ENCODE measurements around the gene ZBTB7C.

ZBTB7C gene

DNA sequence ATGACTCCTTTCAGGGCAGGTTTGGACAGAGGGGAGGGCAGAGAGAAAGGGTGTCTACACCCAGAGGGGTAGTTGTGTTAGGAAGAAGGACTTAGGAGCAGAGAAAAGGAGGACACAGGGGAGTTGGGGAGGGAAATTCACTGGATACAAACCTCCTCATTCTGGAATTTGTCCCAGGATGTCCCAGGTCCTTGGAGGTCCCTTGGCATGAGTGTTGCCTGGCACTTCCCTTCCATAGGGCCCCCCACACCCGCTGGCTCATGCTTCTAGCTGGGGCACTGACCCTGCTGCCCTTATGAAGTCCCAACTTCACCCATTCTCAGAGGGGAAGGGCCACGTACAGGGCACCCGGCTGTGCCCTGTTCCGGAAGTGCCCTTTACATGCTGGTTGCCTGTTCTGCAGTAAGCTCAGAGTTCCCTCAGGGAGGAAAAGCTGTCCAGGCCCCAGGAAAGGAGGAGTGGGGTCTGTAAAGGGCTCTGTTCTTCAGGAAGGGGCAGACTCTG, 385.1 kb downstream of the ZBTB7C start:
- DNase-seq (no peak), ATAC-seq (replicated peaks) (no peak)
- H3K9me3 Mint-ChIP-seq: no peaks in the 10 kb centered on the region
- H3K4me3 Mint-ChIP-seq: no peak overlapping the region
- H3K27ac Mint-ChIP-seq: no peak overlapping the region
- H3K36me3 Mint-ChIP-seq: no peaks in the 10 kb centered on the region
- H3K27me3 Mint-ChIP-seq: peaks cover 36 to 57% of the 10 kb centered on the region in 2 donors
- peaks cover 2 to 4% of the 10 kb centered on the region in 2 donors for H3K4me1 Mint-ChIP-seq

DNA sequence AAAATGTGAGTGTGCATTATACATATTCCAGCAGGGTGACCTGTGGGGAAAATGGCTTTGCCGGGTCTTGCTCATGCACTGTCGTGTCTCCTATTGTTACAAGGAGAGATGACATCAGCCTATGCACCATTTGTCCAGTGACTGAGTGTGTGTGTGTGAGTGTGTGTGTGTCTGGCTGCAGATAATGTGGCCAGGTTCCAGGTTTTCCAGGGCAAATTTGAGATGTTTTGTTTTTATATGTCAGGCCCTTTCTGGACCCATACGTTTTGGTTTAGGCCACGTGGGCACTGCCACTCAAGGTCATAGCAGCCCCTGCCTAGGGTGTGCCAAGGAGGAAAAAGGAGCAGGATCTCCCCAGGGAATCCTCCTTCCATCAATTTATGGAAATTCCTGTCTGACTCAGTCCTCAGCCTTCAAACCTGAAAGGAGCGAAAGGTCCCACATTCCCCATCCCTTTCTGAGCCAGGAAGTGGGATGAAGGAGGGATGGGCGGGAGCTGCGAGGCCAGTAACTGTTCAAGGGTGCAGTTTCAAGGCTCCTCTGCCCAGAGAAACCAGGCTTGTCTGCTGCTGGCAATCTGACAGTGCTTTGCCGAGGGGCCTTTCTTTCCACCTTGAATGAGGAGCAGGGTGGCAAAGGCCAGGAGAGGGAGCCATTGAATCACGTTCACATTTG, 385.7 kb downstream of the ZBTB7C start:
- peaks cover 2 to 4% of the 10 kb centered on the region in 2 donors for H3K4me1 Mint-ChIP-seq
- DNase-seq: no peak
- H3K4me3 Mint-ChIP-seq: no peak overlapping the region
- peaks cover 42 to 63% of the 10 kb centered on the region in 2 donors for H3K27me3 Mint-ChIP-seq
- no peaks in the 10 kb centered on the region for H3K36me3 Mint-ChIP-seq
- peak overlapping the region; percentile 25 for H3K27ac Mint-ChIP-seq
- peak in 1 of 2 donors; percentile 33 for ATAC-seq (replicated peaks)
- no peaks in the 10 kb centered on the region for H3K9me3 Mint-ChIP-seq

DNA sequence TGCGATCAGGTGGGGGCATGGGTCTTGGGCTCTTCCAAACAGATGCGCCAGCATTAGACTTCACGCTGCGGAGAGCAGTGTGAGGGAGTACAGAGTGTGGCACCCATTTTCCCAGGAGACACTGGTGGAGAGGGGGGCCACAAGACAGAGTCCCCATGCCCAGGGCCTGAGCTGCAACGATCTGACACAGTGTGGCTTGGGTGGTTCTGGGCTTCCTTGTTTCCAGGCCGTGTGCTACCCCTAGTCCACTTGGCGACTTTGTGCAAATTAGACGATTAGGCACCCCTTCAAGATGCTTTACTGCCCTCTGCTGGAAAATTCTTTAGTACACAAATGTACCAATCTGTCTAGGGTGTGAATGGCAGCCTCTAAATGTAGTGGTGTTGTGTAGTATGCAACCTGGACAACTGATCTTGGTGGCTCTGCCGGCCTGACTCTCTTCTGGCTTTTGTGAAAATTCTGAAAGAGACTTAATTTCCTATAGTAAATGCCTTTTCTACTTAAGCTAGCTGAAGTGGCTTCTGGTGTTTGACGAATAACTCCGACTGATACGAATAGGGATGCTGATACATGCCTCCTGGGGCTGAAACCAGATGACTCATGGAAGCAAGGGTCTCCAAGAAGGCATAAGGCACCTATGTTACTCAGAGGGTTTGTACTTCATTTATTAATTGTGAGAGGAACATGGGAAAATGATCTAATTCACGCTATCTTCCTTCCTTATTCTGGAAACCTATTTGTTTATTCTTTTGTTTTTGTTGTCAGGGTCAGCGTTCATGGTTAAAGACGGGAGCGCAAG, 386.5 kb downstream of the ZBTB7C start:
- no peaks in the 10 kb centered on the region for H3K36me3 Mint-ChIP-seq
- DNase-seq: peak; percentile 16
- peak overlapping the region; percentile 25 for H3K27ac Mint-ChIP-seq
- no peak overlapping the region for H3K4me3 Mint-ChIP-seq
- peaks cover 45 to 66% of the 10 kb centered on the region in 2 donors for H3K27me3 Mint-ChIP-seq
- H3K9me3 Mint-ChIP-seq: no peaks in the 10 kb centered on the region
- ATAC-seq (replicated peaks): peak; percentile 86 to 91
- H3K4me1 Mint-ChIP-seq: peaks cover 2 to 4% of the 10 kb centered on the region in 2 donors

DNA sequence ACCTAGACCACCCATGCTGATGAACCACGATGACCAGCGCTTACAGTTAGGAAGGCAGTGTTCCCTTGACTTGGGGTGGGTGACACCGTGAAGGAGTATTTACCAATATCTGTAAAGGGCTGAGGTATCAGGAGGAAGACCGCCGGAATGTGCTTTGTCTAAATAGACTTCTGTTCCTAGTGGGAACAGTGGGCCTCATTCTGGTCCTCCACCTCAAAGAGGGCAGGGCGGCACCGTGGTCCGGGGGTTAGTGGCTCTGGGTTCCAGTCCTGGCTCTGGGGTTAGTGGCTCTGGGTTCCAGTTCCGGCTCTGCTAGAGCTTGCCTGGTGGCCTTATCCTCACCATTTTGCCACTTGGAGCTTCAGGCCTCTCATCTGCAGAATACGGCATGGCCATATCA, 387.2 kb downstream of the ZBTB7C start:
- ATAC-seq (replicated peaks) (no peak), DNase-seq (no peak)
- Mint-ChIP-seq H3K4me3 (no peak overlapping the region), H3K27me3 (peaks cover 47 to 66% of the 10 kb centered on the region in 2 donors), H3K27ac (no peak overlapping the region), H3K4me1 (peaks cover 2 to 4% of the 10 kb centered on the region in 2 donors), H3K36me3 (no peaks in the 10 kb centered on the region), H3K9me3 (no peaks in the 10 kb centered on the region)

DNA sequence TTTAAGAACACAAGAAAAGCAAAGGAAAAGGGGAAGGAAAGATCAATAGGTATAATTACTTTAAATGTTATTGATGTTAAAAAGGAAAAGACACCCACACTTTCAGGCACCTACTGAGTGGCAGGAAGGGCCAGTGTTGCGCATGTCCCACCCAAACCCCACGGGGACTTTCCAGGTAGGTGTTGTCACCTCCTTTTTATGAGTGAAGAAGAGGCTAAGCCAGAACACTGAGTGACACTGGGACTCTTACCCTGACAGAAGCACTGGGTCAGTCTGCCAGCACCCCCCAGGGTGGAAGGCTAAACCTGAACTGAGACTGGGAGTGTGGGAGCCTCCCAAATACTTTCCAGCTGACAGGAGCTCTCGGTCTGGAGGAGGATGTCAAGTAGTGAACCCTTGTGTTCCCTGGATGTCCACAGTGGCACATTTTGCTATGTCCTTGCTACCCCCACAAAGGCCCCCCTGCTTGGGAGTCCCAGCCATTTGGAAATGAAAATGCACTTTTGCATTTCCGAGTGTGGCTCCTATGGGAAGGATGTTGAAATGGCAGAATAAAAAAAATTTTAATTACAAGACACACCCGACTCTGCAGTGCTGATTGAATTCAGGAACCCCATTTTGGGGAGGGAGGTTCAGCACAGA, 387.8 kb downstream of the ZBTB7C start:
- Mint-ChIP-seq H3K9me3 (no peaks in the 10 kb centered on the region), H3K27ac (no peak overlapping the region), H3K36me3 (no peaks in the 10 kb centered on the region), H3K4me3 (no peak overlapping the region), H3K27me3 (peaks cover 49 to 66% of the 10 kb centered on the region in 2 donors), H3K4me1 (peaks cover 2 to 4% of the 10 kb centered on the region in 2 donors)
- no peak for ATAC-seq (replicated peaks)
- DNase-seq: no peak

DNA sequence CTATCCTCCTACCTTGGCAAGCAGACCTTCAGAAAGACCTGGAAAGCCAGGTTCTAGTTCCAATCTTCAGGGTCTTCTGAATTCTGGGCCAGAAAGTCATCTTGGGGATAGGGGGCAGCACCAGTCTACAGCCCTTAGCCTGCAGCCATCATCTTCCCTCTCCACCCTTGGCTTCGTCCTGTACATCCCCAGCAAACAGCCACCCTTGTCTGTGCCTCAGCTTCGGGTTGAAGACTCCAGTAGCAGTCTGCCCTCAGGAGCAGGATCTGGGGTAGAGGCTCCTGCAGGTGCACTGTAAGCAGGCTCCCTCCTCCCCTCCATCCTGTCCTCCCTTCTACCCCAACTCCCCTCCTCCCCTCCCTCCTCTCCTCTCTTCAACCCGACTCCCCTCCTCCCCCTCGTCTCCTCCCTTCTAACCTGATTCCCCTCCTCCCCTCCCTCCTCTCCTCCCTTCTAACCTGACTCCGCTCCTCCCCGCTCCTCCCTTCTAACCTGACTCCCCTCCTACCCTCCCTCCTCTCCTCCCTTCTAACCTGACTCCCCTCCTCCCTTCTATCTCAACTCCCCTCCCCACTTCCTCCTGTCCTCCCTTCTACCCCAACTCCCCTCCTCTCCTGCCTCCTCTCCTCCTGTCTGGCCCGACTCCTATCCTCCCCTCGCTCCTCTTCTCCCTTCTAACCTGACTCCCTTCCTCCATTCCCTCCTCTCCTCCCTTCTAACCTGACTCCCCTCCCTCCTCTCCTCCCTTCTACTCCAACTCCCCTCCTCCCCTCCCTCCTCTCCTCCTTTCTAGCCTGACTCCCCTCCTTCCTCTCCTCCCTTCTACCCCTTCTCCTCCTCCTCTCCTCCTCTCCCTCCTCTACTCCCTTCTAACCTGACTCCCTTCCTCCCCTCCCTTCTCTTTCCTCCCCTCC, 388.6 kb downstream of the ZBTB7C start:
- no peak for ATAC-seq (replicated peaks)
- Mint-ChIP-seq H3K36me3 (no peaks in the 10 kb centered on the region), H3K27me3 (peaks cover 44 to 66% of the 10 kb centered on the region in 2 donors), H3K27ac (no peak overlapping the region), H3K9me3 (no peaks in the 10 kb centered on the region), H3K4me1 (peaks cover 2 to 4% of the 10 kb centered on the region in 2 donors), H3K4me3 (no peak overlapping the region)
- no peak for DNase-seq

DNA sequence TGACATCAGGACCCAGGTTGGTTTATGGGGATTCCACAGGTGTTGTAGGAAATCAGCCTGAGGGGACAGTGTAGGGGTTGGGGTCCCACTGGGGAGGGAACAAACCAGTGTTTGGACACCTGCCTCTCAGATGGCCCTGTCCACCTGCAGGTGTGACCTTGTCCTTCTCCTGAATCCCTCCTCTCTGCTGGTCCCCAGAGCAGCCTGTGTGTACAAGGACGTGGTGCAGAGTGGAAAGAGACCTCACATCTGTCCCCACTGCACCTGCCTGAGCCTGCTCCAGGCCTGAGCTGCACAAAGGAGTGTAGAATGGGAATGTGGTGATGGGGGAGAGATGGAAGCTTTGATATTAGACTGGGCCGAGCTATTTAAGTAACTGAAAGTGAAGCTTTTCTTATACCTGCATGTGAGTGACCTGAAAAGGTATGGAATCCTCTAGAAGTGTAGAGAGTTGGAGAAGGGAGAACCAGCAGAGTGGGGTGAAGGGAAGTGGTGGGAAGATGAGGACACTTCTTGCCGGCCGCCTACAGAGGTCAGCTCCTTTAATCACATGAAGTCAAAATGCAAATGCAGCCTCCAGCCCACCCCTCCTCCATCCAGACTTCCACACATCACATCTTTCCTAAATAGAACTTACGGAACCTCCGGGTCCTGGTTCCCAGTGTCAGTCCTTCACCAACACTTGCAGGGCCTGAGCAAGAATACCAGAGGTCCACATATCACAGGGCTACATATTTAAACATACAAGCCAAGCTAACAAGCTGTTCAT, 389.4 kb downstream of the ZBTB7C start:
- no peak for ATAC-seq (replicated peaks)
- Mint-ChIP-seq H3K9me3 (peaks cover 4% of the 10 kb centered on the region in 2 donors), H3K27me3 (peaks cover 36 to 58% of the 10 kb centered on the region in 2 donors), H3K36me3 (peaks cover 0 to 3% of the 10 kb centered on the region in 2 donors), H3K27ac (no peak overlapping the region), H3K4me3 (no peak overlapping the region), H3K4me1 (peaks cover 2 to 4% of the 10 kb centered on the region in 2 donors)
- DNase-seq: no peak

DNA sequence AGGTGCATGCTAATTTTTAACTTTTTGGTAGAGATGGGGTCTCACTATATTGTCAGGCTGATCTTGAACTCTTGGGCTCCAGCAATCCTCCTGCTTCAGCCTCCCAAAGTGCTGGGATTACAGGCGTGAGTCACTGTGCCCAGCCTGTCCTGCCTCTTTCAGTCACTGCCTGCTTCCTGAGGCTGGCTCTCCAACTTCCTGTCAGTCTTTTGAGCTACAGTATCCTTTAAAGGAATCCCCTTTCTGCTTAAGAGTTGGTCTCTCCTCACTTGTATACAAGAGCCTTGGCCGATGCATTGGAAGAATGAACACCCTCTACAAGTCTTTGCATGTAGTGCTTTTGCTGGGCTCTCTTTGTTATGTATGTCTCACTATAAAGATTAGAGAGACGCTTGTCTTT, 390.3 kb downstream of the ZBTB7C start:
- Mint-ChIP-seq H3K4me3 (no peak overlapping the region), H3K27ac (no peak overlapping the region), H3K36me3 (peaks cover 0 to 6% of the 10 kb centered on the region in 2 donors), H3K9me3 (peaks cover 6 to 8% of the 10 kb centered on the region in 2 donors), H3K27me3 (peaks cover 31 to 50% of the 10 kb centered on the region in 2 donors), H3K4me1 (peaks cover 2 to 4% of the 10 kb centered on the region in 2 donors)
- ATAC-seq (replicated peaks): no peak
- no peak for DNase-seq

DNA sequence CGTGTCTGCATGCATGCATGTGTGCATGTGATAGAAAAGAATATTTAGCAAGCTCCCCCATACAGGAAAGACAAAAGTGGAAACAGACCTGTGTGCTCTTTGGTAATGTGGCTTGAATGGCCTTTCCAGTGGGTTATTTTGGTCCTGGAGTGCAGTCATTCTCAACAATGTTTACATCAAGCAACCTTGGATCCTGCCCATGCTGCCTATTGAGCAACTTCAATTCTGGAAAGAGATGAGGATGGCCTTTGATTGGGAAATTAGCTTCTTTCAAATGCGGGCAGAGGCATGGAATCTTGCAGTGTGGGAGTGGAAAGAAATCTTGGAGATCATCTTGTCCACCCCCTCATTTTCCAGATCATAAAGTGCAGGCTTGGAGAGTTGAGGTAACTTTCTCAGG, 391.5 kb downstream of the ZBTB7C start:
- no peak overlapping the region for H3K4me3 Mint-ChIP-seq
- peaks cover 21 to 46% of the 10 kb centered on the region in 2 donors for H3K27me3 Mint-ChIP-seq
- H3K9me3 Mint-ChIP-seq: peaks cover 8 to 9% of the 10 kb centered on the region in 2 donors
- H3K36me3 Mint-ChIP-seq: peaks cover 0 to 6% of the 10 kb centered on the region in 2 donors
- no peak for DNase-seq
- no peak overlapping the region for H3K27ac Mint-ChIP-seq
- H3K4me1 Mint-ChIP-seq: peaks cover 0 to 9% of the 10 kb centered on the region in 2 donors
- ATAC-seq (replicated peaks): no peak

DNA sequence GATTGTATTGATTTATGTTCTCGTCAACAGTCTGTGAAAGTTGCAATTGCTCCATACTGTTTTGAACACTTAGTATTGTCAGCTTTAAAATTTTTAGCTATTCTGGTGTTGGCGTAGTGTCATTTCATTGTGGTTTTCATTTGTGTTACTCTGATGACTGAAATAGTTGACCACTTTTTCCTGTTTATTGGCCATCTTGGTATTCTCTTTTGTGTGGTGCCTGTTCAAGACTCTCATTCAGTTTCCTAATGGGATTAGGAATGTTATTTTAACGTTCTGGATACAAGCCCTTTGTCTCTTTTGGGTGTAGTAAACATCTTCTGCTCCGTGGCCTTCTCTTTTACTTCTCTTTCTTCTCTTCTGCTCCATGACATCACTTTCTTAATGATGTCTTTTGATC, 396.0 kb downstream of the ZBTB7C start:
- H3K36me3 Mint-ChIP-seq: peaks cover 0 to 6% of the 10 kb centered on the region in 2 donors
- peaks cover 9 to 12% of the 10 kb centered on the region in 2 donors for H3K9me3 Mint-ChIP-seq
- H3K27me3 Mint-ChIP-seq: peaks cover 31 to 38% of the 10 kb centered on the region in 2 donors
- ATAC-seq (replicated peaks) (no peak), DNase-seq (no peak)
- no peak overlapping the region for H3K27ac Mint-ChIP-seq
- H3K4me3 Mint-ChIP-seq: no peak overlapping the region
- peaks cover 14 to 34% of the 10 kb centered on the region in 2 donors for H3K4me1 Mint-ChIP-seq

DNA sequence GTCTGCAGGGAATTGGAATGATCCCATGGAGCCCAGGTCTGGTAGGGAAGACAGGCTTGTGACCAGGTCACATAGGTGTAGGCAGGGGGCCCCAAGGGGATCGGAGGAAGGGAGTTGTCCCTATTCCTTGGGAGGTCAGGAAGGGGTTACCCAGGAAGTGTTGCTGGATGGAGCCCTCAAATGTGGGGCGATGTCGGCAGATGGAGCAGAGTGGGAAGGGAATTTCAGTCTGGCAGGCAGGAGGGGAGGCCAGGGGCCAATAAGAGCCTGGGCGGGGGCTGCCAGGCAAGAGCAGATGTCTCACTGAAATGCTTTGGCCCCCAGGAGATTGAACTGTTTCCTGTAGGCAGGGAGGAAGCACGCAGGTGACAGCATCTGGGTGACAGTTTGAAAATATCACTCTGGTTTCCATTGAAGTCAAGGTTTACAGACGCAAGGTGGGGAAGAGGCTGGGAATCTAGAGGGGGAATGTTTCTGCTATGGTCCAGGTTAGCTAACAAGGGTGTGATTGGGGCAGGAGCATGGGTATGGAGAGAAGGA, 397.2 kb downstream of the ZBTB7C start:
- no peak overlapping the region for H3K27ac Mint-ChIP-seq

DNA sequence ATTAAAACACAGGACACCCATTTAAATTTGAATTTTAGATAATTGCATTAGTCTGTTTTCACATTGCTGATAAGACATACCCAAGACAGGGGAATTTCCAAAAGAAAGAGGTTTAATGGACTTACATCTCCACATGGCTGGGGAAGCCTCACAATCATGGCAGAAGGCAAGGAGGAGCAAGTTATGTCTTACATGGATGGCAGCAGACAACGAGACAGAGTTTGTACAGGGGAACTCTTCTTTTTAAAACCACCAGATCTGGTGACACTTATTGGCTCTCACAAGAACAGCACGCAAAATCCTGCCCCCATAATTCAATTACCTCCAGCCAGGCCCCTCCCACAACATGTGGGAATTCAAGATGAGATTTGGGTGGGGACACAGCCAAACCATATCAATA, 398.9 kb downstream of the ZBTB7C start:
- ATAC-seq (replicated peaks): no peak
- H3K27me3 Mint-ChIP-seq: peaks cover 35 to 56% of the 10 kb centered on the region in 2 donors

More for the DNA sequence above, 397.2 kb downstream of the ZBTB7C start:
- Mint-ChIP-seq H3K4me1 (peaks cover 14 to 40% of the 10 kb centered on the region in 2 donors), H3K36me3 (peaks cover 0 to 6% of the 10 kb centered on the region in 2 donors), H3K4me3 (no peak overlapping the region), H3K9me3 (peaks cover 9 to 12% of the 10 kb centered on the region in 2 donors), H3K27me3 (peaks cover 31 to 48% of the 10 kb centered on the region in 2 donors)
- DNase-seq (no peak), ATAC-seq (replicated peaks) (no peak)

More for the DNA sequence above, 398.9 kb downstream of the ZBTB7C start:
- no peak for DNase-seq
- Mint-ChIP-seq H3K4me1 (peaks cover 14 to 40% of the 10 kb centered on the region in 2 donors), H3K4me3 (no peak overlapping the region), H3K9me3 (peaks cover 7 to 12% of the 10 kb centered on the region in 2 donors), H3K27ac (no peak overlapping the region), H3K36me3 (peaks cover 0 to 6% of the 10 kb centered on the region in 2 donors)

Measured in stimulated activated naive B cell treated with anti-CD40 and anti-IgM and Interleukin-4, amounts not matched to agents 10 μg/mL and 1 μg/mL and 100 μg/mL, for 72 hours (primary cell).